GM21381 (cell line): Measurements from ENCODE around the gene OPRM1.
"Not testable (repeated sequence)": the region's sequence is repeated elsewhere in the genome, so short reads cannot be mapped to it uniquely, and the experiment has no call there.

Source experiments
- ATAC-seq: cut with Tn5 transposase; IDR thresholded peaks from one replicate; pipeline ENCODE4 v1.9.1; 2021; ENCODE audit warnings: mild to moderate bottlenecking, moderate library complexity; ENCODE audit not compliant: unreplicated experiment

OPRM1 gene

DNA sequence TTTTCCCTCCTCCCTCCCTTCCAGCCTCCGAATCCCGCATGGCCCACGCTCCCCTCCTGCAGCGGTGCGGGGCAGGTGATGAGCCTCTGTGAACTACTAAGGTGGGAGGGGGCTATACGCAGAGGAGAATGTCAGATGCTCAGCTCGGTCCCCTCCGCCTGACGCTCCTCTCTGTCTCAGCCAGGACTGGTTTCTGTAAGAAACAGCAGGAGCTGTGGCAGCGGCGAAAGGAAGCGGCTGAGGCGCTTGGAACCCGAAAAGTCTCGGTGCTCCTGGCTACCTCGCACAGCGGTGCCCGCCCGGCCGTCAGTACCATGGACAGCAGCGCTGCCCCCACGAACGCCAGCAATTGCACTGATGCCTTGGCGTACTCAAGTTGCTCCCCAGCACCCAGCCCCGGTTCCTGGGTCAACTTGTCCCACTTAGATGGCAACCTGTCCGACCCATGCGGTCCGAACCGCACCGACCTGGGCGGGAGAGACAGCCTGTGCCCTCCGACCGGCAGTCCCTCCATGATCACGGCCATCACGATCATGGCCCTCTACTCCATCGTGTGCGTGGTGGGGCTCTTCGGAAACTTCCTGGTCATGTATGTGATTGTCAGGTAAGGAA, at the start of gene OPRM1:
OPRM1 (plus strand) TSS at position 10 of the 612 bp plus-strand sequence; CDS start at position 315, 305 bp downstream.
- ATAC-seq = no peak

DNA sequence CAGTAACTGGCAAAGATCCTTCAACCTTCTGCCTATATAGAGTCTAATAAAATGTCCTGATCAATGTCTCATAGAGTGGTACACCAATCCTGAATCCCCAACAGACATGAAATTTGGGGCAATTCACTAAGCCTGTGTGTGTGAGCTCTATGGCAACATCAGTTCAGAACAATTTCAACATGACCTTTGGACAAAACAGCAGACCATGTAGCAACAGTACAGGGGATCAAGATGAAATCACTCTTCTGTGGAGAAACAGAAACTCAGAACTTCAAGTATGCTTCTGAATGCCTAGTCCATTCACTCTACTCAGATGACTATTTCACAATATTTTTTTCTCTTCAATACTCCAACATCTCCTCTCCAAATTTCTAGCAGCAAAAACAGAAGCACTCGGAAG, 49.1 kb upstream of the OPRM1 start:
- ATAC-seq = no peak

DNA sequence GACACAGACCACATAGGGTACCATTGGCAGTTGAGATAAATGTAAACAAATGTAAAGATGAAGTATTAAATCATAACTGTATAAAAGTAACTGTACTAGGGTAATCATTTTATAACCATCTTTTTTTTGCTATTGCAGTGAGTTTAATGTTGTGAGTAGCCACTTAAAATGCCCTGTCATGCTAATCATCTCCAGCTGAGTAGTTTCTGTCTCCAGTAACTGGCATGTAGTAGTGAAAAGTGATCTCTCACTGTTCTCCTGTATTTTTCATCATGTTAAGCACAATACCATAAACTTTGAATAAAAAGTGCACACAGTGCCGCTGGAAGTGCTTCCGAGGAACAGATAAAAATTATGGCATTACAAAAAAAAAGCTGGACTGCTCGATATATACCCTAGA, 45.0 kb upstream of the OPRM1 start:
- no peak for ATAC-seq

DNA sequence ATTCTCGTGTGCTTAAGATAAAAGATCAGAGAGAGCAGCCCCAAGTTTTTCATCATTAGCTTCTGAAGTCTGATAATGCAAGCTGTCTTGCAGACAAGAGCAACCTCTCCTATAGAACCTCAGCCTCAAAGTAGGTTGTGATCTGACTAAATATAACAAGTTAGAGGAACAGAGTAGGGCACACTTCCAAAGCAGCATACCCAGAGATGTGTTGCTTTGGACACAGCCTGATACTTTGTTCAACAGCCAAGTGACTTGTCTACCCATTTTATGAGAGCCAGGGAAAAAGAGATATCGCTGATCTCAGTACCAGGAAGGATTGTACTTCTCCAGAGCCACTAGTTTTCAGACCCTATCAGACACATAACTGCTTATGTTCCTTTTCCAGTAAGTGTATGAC, 44.2 kb upstream of the OPRM1 start:
- no peak for ATAC-seq

DNA sequence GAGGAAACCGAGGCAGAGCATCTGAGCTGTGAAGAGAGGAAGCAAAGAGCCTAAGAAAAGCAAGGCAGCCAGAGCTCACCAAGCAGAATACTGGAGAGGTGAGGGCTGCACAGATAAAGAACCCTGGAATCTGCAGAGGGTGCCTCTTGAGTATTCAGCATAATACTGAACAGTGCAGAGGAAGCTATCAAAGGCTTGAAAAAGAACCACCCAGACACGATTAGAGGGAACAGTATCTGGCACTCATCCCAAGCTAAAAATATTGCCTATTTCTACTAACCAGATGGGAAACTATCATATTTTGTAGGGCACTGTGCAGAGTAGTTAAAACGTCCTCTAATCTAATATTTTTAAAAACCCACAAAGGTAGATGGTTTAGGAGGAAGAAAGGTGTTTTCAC, 41.8 kb upstream of the OPRM1 start:
- no peak for ATAC-seq

DNA sequence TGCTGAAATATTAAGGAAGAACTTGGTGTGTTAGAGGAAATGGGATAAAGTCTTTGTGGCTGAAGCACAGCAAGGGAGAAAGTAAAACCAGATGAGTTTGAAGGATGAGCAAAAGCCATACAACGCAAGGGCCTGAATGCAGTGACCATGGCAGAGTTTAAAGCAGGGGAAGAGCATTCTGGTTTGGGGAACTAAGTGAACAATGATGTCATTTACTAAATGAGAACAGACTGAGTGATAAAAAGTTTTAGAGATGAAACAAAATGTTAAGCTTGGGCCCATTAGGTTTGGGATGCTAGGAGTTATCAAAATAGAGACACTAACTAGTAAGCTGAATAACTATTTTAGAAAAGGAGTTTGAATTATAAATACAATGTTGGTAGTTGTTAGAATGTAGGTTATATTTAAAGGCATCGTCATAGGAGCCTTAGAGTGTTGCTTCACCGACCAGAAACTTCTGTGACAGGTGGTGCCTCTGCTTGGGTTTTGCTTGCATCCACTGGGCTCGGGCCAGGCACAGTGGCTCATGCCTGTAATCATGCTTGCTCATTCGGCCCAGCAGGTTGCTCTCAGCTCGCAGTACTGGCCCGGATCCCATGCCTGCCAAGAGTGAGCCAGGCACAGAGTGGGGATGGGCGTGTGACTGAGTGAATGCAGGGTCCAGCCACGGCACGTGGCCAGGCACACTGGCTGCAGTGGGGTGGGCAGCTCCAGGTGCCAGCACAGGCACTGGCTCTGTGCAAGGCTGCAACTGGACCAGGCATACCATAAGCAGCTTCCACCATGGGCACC, 37.4 kb upstream of the OPRM1 start:
- ATAC-seq = no peak

DNA sequence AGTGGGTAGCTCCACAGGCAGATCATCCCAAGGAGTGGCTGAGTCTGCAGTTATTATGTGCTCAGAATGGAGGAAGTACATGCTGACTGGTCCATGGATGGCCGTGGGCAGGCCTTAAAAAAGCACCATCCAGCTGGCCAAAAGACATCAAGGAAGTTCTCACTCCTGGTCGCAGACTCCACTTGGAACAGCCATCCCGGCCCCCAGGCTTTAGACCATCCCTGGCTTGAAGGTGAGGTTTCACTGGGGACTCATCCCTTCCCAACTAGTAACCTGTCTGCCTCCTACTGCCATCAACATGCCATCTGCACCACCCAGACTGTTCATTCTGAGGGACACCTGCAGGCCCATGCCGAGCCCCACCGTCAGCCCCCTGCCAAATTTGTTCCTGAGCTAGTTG, 36.1 kb upstream of the OPRM1 start:
- ATAC-seq = no peak

DNA sequence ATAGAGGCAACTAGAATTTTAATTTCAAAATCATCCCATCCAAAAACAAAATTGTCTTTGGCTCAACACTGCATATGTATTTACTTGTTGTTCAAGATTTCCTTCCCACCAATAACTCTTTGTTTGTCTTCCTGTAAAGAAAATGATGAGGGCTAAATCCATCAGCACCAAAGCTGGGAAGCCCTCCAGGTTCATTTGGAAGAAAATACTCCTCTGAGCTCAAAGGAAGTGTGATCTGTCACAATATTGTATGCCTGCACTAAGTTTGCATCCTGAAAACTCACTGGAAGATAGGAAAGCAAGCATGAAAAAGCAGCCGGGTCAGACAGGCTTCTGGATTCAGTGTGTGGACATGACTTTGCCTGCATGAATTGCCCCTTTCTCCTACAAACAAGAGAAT, 28.7 kb upstream of the OPRM1 start:
- ATAC-seq = no peak

DNA sequence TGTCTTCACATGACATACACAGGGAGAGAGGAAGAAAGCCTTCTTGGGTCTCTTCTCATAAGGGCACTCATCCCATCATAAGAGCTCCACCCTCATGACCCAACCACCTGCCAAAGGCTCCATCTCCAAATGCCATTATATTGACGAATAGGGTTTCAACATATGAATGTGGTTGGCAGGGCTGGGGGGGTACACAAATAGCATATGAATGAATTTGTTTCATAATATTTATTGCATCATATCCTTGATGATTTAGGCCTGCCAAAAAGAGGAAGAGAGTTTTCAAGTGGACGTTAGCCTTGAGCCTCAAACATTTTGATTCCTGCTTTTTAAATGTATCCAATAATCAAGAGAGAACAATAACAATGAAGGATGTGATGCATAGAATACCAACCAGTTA, 26.2 kb upstream of the OPRM1 start:
- ATAC-seq = no peak

DNA sequence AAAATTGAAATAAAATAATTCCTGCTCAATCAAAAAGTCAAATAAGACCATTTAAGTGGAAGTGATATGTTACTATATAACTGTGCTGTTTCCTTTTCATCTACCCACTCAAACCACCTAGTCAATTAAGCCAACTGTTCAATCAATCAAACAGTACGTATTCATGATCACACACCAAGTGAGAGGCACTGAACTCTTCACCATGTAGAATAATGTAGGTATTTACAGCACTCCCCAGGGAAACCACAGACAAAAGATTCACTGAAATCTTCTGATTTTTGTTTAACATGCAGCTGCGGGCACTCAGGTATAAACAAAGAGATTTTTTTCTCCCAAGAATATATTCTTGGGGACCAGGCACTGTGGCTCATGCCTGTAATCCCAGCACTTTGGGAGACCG, 21.3 kb upstream of the OPRM1 start:
- no peak for ATAC-seq

DNA sequence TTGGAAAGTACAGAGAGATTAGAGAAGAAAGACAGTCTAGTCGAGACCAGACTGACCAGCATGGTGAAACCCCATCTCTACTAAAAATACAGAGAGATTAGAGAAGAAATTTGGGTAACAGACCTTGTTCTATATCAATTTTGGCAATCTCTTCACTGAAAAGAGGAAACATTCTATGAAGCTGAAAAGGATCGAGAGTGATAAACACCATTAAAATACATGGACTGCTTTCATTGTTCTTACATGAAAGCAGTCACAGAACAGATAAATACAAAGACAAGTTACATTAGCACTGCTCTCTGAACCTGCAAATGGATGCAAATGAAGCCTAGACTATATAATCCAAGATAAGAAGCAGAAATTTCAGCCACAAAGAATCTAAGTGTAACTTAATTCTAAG, 8.4 kb upstream of the OPRM1 start:
- ATAC-seq = no peak

DNA sequence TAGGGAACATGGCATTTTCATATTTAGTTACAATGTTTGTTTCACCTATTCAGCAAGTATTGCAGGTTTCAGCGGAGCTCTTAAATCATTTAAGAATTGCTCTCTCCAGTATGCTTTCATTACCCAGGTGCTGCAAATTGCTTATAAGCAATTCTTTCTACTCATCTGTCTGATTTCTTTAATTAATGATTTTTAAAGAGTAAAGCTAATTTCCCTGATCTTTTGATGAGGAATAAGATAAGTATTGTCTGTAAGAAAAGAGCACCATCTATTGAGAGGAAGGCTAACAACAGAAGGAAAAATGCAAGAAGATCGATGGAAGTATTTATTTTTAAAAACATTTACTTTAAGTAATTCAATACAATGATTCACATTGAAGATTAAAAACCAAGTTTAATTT, 2.0 kb downstream of the OPRM1 start:
- ATAC-seq = no peak

DNA sequence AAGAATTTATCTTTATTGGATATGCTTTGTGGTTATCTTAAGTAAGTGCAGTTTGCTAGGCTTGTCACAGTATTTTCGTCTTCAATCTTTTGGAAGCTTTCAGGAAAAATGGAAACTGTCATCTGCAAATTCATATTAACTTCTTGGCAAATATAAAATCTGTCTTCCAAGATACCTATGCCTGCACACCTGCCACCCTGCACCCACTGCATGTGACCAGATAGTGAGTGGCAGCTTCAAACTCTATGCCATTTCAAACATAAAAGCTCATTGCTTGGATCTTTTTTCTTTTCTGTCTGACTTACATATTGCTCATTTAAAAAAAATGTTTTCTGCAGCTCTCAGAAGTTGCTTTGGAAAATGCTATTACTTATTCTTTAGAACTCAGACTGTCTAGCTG, 14.1 kb downstream of the OPRM1 start:
- no peak for ATAC-seq

DNA sequence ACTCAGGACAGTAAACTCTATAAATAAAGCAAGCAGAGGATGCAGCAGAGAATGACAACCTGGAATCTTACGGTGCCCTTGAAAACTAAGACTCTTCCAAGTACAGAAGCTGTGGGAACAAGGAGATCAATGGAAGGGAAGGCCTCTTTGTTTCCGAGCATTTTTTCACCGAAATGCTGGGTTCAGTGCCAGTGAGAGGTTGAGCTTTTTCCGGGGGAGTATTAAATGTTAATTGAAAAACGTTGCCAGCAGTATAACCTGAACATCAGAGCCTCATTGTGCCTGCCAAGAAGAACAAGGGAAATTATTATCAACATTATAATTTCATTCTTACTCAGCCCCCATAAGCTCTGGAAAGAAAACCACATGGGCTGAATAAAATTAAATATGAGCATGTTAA, 17.5 kb downstream of the OPRM1 start:
- no peak for ATAC-seq

DNA sequence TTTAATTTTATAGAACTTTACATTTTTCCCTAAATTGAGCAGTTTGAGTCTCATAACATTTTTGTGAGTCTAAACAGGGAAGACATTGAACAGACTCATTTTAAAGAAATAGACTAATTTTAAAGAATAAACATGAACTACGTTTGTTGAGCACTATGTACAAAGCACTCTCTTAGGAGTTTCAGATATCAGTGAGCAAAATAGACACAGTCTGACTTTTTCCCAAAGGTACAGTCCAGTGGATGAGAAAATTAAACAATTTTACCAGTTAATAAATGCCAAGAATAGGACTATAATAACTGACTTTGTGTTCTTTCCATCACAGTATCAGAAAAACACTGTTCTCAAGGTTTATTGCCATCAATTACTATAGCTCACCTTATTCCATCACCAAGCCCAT, 18.1 kb downstream of the OPRM1 start:
- ATAC-seq = no peak

DNA sequence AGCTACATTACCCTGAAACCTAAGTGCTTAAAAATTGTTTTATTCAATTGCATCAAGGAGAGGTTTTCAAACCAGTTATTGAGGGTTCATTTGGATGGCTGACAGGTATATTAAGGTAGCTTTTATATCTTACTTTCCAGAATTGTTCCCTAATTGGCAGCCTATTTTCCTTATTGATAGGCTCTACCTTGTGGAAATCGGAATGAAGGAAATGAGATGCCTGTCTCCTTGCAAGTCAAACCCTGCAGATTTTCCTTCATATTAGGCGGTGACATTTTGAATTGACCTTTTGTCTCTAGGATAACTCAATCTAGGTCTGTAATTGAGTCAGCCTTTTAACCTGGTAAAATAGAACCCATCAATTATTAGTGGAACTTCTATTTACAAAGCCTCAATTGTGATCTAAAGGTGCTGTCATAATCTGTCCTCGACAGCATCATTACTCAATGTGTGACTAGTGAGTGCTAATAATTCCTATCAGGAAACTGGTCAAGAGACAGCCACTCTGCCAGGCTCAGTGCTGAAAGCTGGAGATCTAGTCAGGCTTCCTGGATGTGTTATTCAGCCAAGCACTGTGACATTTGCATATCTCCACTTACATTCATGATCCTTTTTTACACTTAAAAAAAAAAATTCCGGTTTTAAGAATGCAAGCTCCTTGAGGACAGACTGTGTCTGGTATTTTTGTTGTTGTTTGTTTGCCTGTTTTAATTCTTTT, 20.1 kb downstream of the OPRM1 start:
- no peak for ATAC-seq

DNA sequence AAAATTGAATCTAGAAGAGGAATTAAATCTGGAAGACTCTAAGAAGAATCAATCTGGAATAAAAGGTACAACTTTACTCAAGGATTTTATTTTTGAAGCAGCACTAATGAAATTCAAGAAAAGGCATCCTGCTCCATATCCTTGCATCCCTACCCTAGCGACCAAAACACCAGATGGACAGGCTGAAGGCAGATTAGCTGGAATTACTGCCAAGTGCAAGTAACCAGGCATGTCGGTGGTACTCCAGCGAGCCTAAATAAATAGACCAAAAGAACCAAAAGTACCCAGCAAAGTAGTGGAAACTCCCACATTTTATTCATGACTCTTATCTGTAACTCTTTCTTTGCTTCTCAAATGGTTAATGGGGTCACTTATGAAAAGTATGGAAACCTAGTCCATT, 21.0 kb downstream of the OPRM1 start:
- no peak for ATAC-seq

DNA sequence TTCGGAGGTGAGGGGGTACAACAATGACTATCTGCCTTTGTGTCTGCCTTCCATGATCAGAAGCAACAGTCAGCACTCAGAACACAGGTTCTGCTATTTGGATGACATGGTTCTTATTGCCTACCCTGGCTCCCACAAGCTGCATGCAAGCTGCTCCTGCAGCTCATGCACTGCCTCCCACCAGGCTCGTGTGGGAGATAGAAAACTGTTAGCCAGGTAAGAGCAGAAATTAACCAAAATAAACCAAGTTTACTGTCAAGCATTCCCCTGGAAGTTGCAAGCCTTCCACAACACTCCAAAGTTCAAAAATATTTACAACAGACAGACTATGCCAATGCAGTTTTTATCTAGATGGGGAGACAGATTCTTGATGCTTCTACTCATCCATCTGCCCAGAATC, 31.0 kb downstream of the OPRM1 start:
- ATAC-seq = no peak

DNA sequence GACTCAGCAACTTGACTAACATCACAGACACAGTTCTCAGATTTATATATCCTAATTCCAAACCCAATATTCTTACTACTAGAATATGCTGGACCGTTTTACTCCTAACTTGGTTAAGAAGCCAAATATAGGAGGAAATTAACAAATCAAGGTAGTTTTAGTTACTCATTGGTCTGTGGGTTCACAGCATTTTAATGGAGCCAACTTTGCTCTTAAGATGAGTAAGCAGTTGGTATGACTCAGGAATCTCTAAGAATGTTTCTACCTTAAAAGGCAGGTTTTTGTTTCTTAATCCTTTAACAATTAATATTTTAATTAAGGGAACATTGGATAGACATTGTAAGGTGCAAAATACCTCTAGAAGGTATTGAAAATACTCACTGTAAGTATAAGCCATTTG, 31.6 kb downstream of the OPRM1 start:
- no peak for ATAC-seq

DNA sequence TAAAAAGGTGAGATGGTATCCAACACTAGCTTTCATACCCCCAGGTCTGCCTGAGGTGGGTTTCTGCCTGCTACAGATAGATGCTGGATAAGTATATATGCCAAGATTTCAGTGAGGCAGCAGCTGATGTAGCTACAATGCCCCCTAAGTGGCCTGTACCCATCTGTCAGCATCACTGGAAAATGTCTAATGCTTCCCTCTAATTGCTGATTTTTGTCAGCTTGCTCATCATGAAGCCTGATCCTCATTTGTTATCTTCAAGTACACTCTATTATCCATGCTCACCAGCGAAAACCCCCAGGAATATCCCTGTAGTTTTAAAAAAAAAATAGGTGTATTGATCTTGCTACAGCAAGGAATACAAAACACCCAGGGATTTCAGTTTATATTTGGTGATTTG, 32.2 kb downstream of the OPRM1 start:
- no peak for ATAC-seq

DNA sequence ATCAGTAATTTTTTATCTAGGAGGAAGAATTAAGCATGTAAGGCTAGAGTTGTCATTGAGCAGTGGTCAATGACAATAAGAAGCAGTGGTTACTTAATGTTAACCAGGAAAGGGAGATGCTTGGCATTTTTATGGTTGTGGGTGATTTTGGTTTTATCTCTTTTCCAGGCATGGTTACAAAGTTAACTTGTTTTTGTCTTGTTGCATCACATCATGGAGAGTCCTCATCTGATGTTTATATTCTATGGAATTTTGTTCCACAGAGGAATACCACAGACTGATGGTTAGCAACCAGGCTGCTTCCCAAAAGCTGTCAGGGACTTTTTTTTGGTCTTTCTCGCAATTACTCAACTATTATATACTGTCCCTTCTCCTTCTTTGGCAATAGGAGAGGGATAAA, 32.7 kb downstream of the OPRM1 start:
- ATAC-seq = no peak

DNA sequence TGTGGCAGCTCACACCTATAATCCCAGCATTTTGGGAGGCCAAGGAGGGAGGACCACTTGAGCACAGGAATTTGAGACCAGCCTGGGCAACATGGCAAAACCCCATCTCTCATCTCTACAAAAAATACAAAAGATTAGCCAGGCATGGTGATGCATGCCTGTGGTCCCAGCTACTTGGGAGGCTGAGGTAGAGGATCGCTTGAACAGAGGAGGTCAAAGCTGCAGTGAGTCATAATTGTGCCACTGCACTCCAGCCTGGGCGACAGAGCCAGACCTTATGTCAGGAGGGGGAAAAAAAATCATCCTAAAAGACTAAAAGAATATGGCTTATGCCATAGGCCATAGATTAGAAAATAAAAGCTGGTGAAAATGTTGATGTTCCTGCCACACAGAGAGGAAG, 39.6 kb downstream of the OPRM1 start:
- ATAC-seq = not testable (repeated sequence)
